Fibroblast of skin of right biceps (primary cell): ENCODE results near the gene C1orf52.

Experiments
- DNase-seq: peaks from one replicate; pipeline ENCODE4 v3.0.0-alpha.2; 2013

The C1orf52 gene

DNA sequence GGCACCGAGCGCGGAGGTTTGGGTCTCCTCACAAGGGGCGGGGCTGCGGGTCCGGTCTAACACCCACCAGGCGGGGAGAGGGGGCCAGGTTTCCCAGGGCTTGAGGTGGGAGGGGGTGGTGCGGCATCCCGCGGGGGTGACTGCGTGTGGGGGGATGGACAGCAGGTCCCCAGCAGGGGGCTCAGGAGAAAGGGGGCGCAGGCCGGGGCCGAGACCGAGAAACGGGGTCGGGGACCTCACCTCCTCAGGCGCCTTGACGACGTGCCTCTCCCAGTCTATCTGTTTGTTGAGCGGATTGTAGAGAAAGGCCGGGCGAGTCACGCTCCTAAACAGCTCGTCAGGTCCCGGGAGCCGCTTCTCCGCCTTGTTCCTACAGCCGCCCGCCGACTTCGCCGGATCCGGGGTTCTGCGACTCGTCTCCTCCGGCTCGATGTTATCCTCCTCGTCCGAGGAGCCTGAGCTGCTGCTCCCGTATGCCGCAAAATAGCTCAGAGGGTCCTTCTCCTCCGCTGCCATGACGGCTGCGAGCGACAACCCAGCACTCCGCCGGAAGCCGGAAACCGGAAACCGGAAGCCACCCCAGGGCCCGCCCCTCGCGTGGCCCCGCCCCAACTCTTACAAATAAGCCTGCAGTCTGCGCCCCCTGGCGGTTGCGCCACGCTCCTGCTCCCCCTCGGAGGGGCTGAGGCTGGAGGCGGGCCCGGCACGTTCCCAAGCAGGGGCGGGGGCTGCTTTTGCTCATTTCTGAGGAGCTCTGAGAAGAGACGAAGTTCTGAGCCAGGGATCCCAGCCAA, at the start of gene C1orf52:
TSS of gene C1orf52 (minus strand) at position 545 of the 794 bp plus-strand sequence. CDS start at position 516, 29 bp downstream.
- peak; percentile 93 for DNase-seq

- DNase-seq: no peak
These were observed 49.4 kb upstream of the C1orf52 start for GRCh38 chr1:85308833-85309350.

DNA sequence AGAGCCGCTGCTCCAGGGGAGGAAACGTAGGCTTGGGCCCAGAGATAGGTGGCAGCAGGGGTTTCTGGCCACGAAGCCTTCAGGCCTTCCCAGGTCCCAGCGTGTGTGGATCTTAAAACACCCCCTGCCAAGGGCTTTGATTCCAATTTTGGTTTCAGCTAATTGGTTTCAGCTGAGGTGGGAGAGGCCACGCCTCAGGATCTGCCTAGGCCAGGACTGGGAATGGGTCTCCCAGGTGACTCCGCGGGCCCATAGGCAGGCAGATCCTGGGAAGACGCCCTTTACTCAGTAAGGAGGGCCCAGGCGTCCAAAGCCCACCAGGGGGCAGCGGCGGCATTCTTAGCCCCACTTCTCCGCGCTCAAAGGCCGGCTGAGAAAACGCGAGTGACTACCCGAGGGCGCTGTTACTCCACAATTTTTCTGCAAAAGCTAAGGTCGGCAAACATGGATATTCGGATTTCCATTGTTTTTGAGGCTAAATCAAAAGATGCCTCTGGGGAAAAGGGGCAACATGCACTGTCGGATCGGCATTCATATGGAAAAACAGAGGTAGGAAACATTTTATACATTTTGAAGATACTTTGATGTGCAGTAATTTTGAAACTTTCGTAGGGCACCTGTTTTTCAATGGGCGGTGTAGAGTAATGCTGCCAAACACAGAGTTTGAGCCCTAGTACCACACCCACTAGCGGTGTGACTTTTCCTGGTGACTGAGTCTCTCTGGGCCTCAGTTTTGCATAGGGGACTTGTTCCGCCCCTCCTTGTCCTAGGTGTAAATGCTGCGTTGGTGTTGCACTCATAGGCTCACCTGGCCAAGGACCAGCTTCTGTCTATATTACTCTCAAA, 48.7 kb upstream of the C1orf52 start:
- DNase-seq: peak; percentile 88

GRCh38 chr1:85306236-85306635, 46.8 kb upstream of the C1orf52 start:
- DNase-seq: no peak

- DNase-seq: no peak
These were observed 44.1 kb upstream of the C1orf52 start for GRCh38 chr1:85303440-85304162.

DNA sequence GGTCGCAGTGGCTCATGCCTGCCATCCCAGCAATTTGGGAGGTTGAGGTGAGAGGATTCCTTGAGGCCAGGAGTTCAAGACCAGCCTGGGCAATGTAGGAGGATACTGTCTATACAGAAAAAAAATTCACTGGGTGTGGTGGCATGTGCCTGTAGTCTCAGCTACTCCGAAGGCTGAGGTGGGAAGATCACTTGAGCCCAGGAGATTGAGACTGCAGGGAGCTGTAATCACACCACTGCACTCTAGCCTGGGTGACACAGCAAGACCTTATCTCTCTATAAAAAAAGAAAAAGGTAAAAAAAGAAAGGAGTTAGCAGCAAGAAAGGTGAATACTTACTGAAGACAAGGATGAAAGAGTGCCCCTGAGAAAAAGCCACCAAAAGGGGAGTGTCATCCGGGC, 40.7 kb upstream of the C1orf52 start:
- DNase-seq: no peak

DNA sequence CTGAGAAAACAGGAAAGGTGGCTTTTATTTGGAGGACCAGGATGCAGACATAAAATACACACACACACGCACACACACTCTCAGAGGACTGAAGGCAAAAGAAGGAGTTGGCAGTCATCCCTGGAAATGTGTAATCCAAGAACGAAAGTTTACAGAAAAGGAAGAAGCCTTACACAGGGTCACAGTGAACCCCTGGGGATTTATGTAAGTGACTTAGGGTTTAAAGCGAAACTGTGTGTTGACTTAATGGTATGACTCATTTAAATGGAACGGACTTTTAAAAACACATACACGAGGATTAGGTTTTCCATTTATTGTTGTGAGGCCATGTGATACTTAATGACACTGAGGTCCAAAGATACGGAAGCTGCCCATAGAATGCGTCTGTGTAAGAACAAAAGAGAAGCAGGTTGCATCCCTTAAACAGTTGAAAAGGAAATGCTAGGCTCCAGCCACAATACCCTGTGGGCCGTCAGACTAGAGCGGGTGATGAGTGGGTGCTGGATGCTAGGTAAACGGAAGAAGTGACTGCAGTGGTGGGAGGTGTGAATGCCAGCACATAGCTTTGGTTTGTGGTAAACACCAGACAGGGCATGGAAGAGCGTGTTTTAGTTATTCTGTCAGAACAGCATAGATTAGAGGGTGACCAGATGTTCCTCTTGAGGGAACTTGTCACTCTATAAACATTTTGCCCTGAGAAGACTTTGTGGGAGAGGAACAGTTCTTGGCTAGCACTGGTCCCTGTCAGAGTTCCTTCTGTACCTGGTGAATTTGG, 38.6 kb upstream of the C1orf52 start:
- DNase-seq: peak; percentile 99

GRCh38 chr1:85297538-85297854, 38.0 kb upstream of the C1orf52 start:
- no peak for DNase-seq

DNA sequence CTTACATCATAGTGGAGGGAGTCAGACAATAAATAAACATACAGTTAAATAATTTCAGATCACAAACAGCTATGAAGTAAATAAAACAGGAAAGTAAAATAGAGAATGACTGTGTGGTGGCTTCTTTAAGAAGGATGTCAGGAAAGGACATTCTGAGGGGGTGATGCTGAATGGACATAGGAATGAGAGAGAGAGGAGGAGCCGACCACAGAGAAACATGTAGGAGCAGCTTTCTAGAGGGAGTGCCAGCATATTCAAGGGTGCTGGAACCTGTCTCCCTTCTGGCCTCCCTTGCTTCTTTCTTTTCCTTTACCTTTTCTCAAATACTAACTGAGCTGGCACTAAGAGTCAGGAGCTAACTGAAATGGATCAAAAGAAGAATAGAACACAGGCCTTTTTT, 37.5 kb upstream of the C1orf52 start:
- peak; percentile 27 for DNase-seq

GRCh38 chr1:85295654-85296053, 36.2 kb upstream of the C1orf52 start:
- DNase-seq: no peak

DNA sequence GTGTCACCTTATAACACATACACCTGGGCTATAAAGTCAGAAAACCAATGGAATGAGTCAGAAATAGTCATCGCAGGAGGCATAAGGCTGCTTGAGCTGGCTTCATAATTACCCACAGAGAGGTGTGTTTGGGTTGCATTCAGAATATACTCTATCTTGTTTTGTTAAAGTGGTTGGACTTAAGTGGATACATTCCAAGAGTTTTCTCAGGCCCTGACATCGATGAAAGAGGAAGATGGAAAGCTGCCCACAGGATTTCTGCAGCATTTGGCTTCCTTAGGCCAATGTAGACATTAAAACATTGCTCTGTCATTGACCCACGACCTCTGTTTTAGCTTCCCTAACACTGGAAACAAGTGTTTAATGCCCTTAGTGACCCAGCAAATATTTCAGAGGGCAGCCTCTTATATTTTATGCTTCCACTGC, 35.6 kb upstream of the C1orf52 start:
- DNase-seq: peak; percentile 38

DNA sequence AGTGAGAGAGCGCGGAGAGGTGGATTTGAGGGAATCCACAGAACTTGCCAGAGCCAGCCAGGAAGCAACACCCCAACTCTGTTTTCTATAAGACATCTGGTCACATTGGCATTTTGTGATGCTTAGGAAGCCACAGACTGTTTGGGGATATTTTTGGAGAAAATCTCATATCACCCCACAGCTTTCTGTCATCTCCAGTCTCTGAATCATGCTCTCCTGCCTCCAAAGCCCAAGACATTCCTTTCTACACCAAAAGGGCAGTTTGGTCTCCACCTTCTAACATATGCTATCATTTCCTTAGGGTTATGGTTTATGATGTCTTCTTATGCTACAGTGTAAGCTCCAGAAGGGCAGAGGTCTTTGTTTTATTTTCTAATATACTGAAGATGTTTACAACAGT, 31.4 kb upstream of the C1orf52 start:
- DNase-seq: peak; percentile 69

DNA sequence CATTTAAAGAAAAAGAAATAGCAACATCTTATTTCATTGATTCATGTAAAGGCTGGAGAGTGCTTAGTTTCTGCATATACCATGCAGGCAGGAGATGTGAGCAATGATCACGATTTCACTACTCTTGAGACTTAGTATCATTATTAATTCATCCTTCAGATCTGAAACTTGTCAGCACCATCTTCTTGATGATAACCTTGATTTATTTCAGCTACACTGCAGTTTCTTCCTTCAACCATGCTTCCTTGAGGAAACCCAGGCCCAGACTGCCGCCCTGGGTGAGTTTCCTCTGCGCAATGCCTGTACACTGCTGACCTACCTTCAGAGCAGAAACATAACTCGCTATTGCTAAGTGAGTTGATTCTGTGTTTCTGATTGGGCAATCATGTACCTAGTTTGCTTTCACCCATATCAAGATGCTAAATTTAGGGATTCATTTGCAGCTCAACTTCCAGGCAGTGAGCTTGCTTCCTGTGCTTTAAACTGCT, 30.4 kb upstream of the C1orf52 start:
- DNase-seq: peak; percentile 38

- DNase-seq: peak; percentile 94
These were observed 29.9 kb upstream of the C1orf52 start for GRCh38 chr1:85289207-85289847.

GRCh38 chr1:85284202-85284601, 24.7 kb upstream of the C1orf52 start:
- DNase-seq: no peak

DNA sequence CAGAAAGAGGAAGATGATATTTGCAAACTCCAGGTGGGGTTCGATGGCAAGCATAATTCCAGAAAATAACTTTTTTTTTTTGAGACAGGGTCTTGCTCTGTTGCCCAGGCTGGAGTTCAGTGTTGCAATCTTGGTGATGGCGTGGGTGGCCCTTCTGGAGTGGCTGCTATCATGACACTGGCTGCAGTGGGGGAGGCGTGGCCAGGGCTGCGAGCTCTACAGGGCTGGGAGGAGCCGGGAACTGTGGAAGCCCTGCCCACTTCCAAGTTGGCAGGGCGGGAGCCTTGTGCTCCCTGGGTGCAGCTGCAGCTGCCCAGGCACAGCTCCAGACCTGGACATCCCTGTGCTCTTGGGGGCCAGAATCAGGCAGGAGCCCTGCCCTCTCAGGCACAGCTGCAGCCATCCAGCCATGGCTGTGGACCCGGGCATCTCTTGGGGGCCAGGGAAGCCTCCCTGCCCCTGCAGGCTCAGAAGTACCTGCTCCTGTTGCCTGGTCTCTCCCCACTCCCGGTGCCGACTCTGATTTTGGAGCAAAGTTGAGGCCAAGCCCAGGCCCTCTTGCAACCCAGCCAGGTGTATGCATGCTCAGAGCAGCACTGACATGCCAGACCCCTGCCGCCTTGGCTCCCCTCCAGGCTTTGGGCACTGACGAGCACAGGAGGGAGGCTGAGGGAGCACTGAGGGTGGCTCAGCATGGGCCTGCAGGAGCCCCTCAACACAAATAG, 24.2 kb upstream of the C1orf52 start:
- DNase-seq: no peak

GRCh38 chr1:85282424-85282823, 23.0 kb upstream of the C1orf52 start:
- DNase-seq: no peak

DNA sequence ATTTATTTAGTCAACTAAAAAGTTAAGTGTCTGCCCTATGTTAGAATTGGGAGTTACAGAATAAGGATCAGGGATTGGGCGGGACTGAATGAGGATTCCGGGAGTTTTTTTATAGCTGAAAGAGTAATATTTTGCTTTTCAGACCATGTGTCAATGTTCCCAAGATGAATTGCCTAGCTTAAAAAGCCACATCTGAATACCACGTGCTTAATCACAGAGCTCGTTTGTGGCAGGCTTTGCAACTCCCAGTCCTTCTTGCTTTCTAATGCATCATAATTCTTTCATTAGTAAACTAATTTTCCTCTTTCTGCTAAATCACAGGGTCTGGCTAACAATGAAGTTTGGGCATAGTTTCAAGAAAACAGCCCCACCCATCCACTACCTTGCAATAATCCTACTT, 21.2 kb upstream of the C1orf52 start:
- peak; percentile 23 for DNase-seq

DNA sequence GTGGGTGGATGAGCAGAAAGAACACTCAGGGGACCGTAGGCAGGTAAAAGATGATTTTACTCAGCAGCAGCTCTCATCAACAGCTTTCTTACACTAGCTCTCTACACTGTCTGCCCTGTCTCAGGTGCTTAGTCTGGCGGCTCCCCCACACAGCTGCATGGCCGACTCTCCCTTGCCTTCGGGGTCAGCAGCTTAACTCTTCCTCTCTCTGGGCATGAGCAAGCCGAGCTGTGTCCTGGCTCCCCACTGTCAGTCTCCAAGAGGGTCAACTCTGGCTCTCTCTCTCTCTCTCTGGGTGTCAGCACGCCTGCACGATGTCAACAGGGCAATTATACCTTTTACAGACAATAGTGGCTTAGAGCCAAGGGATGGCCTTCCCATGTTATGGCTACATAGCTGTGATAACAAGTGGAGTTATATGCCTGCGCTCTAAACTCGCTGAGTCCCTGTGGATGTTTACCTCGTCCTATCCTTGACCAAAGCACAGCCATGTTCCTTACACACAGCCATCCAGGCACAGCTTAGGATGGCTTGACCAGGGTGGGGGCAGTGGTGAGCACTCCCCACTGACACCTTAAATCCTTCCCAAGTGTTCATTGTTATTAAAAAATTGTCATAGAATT, 20.1 kb upstream of the C1orf52 start:
- no peak for DNase-seq

DNA sequence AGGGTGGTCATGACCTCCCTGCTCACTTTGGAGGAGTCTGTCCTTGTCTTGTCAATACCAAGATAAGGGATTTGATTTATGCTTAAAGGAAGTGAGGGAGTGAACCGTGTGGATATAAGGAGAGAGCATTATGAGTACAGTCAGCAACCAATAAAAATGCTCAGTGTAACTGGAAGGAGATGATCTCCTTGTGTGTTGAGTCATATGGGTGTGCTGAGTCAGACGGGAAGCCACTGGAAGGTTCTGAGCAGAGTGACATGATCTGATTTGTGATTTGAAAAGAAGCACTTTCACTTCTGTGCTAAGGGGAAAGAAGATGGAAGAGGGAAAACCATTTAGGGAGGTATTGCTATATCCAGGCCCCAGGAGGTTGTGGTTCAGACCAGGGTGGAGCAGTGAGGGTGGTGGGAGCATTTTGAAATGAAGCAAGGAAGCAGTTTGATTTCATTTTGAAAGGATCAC, 19.4 kb upstream of the C1orf52 start:
- peak; percentile 95 for DNase-seq
